Gastroesophageal sphincter (tissue), 4 donors: Measurements from ENCODE around the gene TMED4. TPM values are rescaled to one million over a fixed set of nuclear protein-coding genes. Genes with fewer than 3 reads are reported as not detected.

Experiments used
- ATAC-seq: fragments of 150-250 bp; one replicate; pipeline ENCODE4 v1.9.1; 2016; ENCODE audit warnings: mild to moderate bottlenecking, moderate library complexity
- H3K27ac ChIP-seq, 4 donors: fragments of 200-600 bp; sonication (generic) in 3 of 4; 1 replicate in 3 of 4; 2 replicates in 1 of 4; pipeline ENCODE4 v1.5.1; 2016 to 2019
- H3K27me3 ChIP-seq: fragments of 200-600 bp; sonication (generic); one replicate; pipeline ENCODE4 v1.5.1; 2019
- H3K36me3 ChIP-seq, 2 donors: fragments of 200-600 bp; sonication (generic); one replicate each; pipeline ENCODE4 v1.5.1; 2019; ENCODE audit warnings: control low read depth in 1 of 2
- H3K4me1 ChIP-seq, 3 donors: fragments of 200-600 bp; sonication (generic); 1 replicate in 2 of 3; 2 replicates in 1 of 3; pipeline ENCODE4 v1.5.1; 2016 to 2019; ENCODE audit warnings: control low read depth in 2 of 3
- H3K4me3 ChIP-seq, 2 donors: fragments of 200-600 bp; sonication (generic); one replicate each; pipeline ENCODE4 v1.5.1; 2019; ENCODE audit warnings: mild to moderate bottlenecking in 1 of 2, moderate library complexity in 1 of 2
- H3K9me3 ChIP-seq, 3 donors: fragments of 200-600 bp; sonication (generic); one replicate each; pipeline ENCODE4 v1.5.1; 2017 to 2019; ENCODE audit warnings: control low read depth in 2 of 3
- CTCF ChIP-seq, 4 experiments: fragments of 200-600 bp in 2 of 4; fragments of 450-650 bp in 2 of 4; sonication (generic) in 1 of 4; IDR thresholded peaks; one replicate each; pipeline ENCODE4 v1.5.1; 2017 to 2019; ENCODE audit warnings: antibody characterized with exemption in 4 of 4, mild to moderate bottlenecking in 2 of 4, moderate library complexity in 2 of 4
- EP300 ChIP-seq: sonication (generic); formaldehyde crosslinking; IDR thresholded peaks from one replicate; pipeline ENCODE4 v1.6.1; 2017; ENCODE audit warnings: antibody characterized with exemption, mild to moderate bottlenecking
- POLR2A ChIP-seq, 2 donors: fragments of 450-650 bp; IDR thresholded peaks; one replicate each; pipeline ENCODE4 v1.6.1; 2017; ENCODE audit warnings: antibody characterized with exemption in 2 of 2, mild to moderate bottlenecking in 2 of 2, moderate library complexity in 1 of 2
- POLR2AphosphoS5 ChIP-seq: sonication (generic); formaldehyde crosslinking; IDR thresholded peaks from one replicate; pipeline ENCODE4 v1.6.1; 2017; ENCODE audit warnings: antibody characterized with exemption
- WGBS, 2 donors: methylation state at CpG; one replicate each; pipeline ENCODE4 v1.1.5; 2018; ENCODE audit warnings: low coverage in 1 of 2; 5-methylcytosine and 5-hydroxymethylcytosine counted together
- total RNA-seq, 4 donors: library from RNA; depleted of rRNA; stranded (reverse); fragments of >200 nt; gene quantifications; one replicate each; pipeline ENCODE4 v1.1.0, GENCODE V29; 2016

Gene TMED4
- total RNA-seq, 4 donors from 2014 or later = 124 to 193 (median 160) TPM

GRCh38 chr7:44608916-44609648, 27.1 kb upstream of the TMED4 start:
- no peak for ATAC-seq
- H3K4me3 ChIP-seq = no peak overlapping the region
- H3K27ac ChIP-seq = no peak overlapping the region
- WGBS, 2 donors = 25 to 80% methylated on average over 1 to 13 of the region's 14 CpGs
- H3K36me3 ChIP-seq = no peaks in the 10 kb centered on the region
- no peaks in the 10 kb centered on the region for H3K27me3 ChIP-seq
- TF ChIP-seq POLR2A (IDR thresholded peaks at IDR 0.05) (no peak), POLR2AphosphoS5 (no peak)
- H3K9me3 ChIP-seq = no peaks in the 10 kb centered on the region
- peaks cover 0 to 36% (median 7%) of the 10 kb centered on the region in 3 donors for H3K4me1 ChIP-seq

GRCh38 chr7:44607141-44608068, 25.4 kb upstream of the TMED4 start:
- Histone ChIP-seq H3K4me3 (peak overlapping the region; percentile 68 to 82), H3K27me3 (no peaks in the 10 kb centered on the region), H3K4me1 (peaks cover 0 to 32% (median 7%) of the 10 kb centered on the region in 3 donors), H3K36me3 (no peaks in the 10 kb centered on the region), H3K27ac (peak overlapping the region; percentile 90 to 99 (median 98)), H3K9me3 (no peaks in the 10 kb centered on the region)
- no peak for TF ChIP-seq EP300
- no peak for TF ChIP-seq POLR2A (IDR thresholded peaks at IDR 0.05)
- TF ChIP-seq POLR2AphosphoS5 = no peak
- TF ChIP-seq CTCF (IDR thresholded peaks at IDR 0.05) = no peak
- WGBS, 2 donors = 44 to 54% methylated on average over 12 to 28 of the region's 35 CpGs
- ATAC-seq = no peak

- Histone ChIP-seq H3K27me3 (no peaks in the 10 kb centered on the region), H3K4me1 (peaks cover 0 to 32% (median 7%) of the 10 kb centered on the region in 3 donors), H3K36me3 (no peaks in the 10 kb centered on the region), H3K27ac (peak within 1 kb of the TSS; percentile 90 to 99 (median 98)), H3K9me3 (no peaks in the 10 kb centered on the region), H3K4me3 (peak within 1 kb of the TSS; percentile 68 to 82)
- TF ChIP-seq POLR2A (IDR thresholded peaks at IDR 0.05) (peak; percentile 89 to 94), EP300 (peak; percentile 47), POLR2AphosphoS5 (peak; percentile 97), CTCF (IDR thresholded peaks at IDR 0.05) (no peak)
- WGBS, 2 donors = 0% methylated on average over 10 of the region's 93 CpGs; no CpG with 5 or more reads in 1 of the 2 donors
- peak; percentile 99 for ATAC-seq
These were observed 24.5 kb upstream of the TMED4 start, which contains the start of gene OGDH for GRCh38 chr7:44606341-44607140. Gene OGDH (plus strand): TSS chr7:44606627. CDS start chr7:44624344, 17,717 bp downstream.

- no peak overlapping the region for H3K27ac ChIP-seq
- H3K36me3 ChIP-seq = no peaks in the 10 kb centered on the region
- ATAC-seq = no peak
- peaks cover 0 to 32% (median 7%) of the 10 kb centered on the region in 3 donors for H3K4me1 ChIP-seq
- H3K9me3 ChIP-seq = no peaks in the 10 kb centered on the region
- H3K27me3 ChIP-seq = no peaks in the 10 kb centered on the region
- 61 to 79% methylated on average over 2 of the region's 2 CpGs for WGBS, 2 donors
- H3K4me3 ChIP-seq = no peak overlapping the region
- TF ChIP-seq POLR2AphosphoS5 = no peak
- TF ChIP-seq CTCF (IDR thresholded peaks at IDR 0.05) = no peak
- no peak for TF ChIP-seq POLR2A (IDR thresholded peaks at IDR 0.05)
- no peak for TF ChIP-seq EP300
These were observed 22.9 kb upstream of the TMED4 start for GRCh38 chr7:44604941-44605340.

- Histone ChIP-seq H3K27me3 (no peaks in the 10 kb centered on the region), H3K4me3 (no peak overlapping the region), H3K27ac (no peak overlapping the region), H3K9me3 (no peaks in the 10 kb centered on the region), H3K4me1 (peaks cover 0 to 21% (median 7%) of the 10 kb centered on the region in 3 donors), H3K36me3 (no peaks in the 10 kb centered on the region)
- 45 to 63% methylated on average over 3 to 6 of the region's 6 CpGs for WGBS, 2 donors
- ATAC-seq = no peak
- no peak for TF ChIP-seq EP300
- no peak for TF ChIP-seq POLR2AphosphoS5
- TF ChIP-seq POLR2A (IDR thresholded peaks at IDR 0.05) = no peak
- no peak for TF ChIP-seq CTCF (IDR thresholded peaks at IDR 0.05)
These were observed 21.2 kb upstream of the TMED4 start for GRCh38 chr7:44603193-44603592.
